ENCODE measurements around the gene CLASP1.
A peak's percentile ranks its signal among the peaks of the same experiment; 100 is the strongest.
"Not testable (repeated sequence)": the region's sequence is repeated elsewhere in the genome, so short reads cannot be mapped to it uniquely, and the experiment has no call there.

CLASP1 gene

GRCh38 chr2:121442889-121443288 is 206.4 kb downstream of the CLASP1 start:
- ATAC-seq (replicated peaks) (no peak), DNase-seq (no peak)
- Mint-ChIP-seq H3K27ac (no peak overlapping the region), H3K4me3 (no peak overlapping the region), H3K4me1 (no peaks in the 10 kb centered on the region), H3K9me3 (no peaks in the 10 kb centered on the region), H3K36me3 (peaks cover 48 to 65% of the 10 kb centered on the region in 2 donors), H3K27me3 (no peaks in the 10 kb centered on the region)

- ATAC-seq (replicated peaks); H3K27ac Mint-ChIP-seq; H3K27me3 Mint-ChIP-seq; DNase-seq; H3K9me3 Mint-ChIP-seq; H3K4me3 Mint-ChIP-seq; H3K4me1 Mint-ChIP-seq: not testable (repeated sequence)
- H3K36me3 Mint-ChIP-seq = peaks cover 25 to 56% of the 10 kb centered on the region in 2 donors
These were observed 211.0 kb downstream of the CLASP1 start for GRCh38 chr2:121438290-121438689.

DNA sequence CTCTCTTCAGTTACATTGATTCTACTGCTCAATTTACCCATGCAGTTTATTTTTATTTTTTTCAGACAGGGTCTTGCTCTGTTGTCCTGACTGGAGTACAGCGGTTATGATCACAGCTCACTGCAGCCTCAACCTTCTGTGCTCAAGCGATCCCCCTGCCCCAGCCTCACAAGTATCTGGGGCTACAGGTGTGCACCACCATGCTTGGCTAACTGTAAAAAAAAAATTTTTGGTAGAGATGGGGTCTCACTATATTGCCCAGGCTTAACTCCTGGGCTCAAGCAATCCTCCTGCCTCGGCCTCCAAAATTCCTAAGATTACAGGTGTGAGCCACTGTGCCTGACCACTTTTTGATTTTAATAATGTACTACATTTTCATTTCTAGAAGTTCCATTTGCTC is 212.3 kb downstream of the CLASP1 start:
- H3K36me3 Mint-ChIP-seq = peaks cover 20 to 49% of the 10 kb centered on the region in 2 donors
- DNase-seq = no peak

DNA sequence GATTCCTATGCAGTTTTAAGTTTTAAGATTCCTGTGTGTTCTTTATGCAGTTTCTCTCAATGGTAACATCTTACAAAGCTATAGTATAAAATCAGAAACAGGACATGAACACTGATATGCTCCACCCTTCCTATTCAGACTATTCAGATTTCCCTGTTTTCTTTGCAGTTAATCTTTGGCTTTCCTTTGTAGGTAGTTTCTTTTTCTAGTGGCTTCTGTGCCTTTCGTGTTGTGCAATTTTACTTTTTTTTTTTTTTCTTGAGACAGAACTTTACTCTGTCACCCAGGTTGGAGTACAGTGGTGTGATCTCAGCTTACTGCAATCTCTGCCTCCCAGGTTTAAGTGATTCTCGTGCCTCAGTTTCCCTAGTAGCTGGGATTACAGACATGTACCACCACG is 213.5 kb downstream of the CLASP1 start:
- no peaks in the 10 kb centered on the region for H3K9me3 Mint-ChIP-seq
- no peaks in the 10 kb centered on the region for H3K27me3 Mint-ChIP-seq
- H3K27ac Mint-ChIP-seq = peak overlapping the region; percentile 1
- H3K36me3 Mint-ChIP-seq = peaks cover 20 to 41% of the 10 kb centered on the region in 2 donors
- ATAC-seq (replicated peaks) (no peak), DNase-seq (no peak)
- H3K4me3 Mint-ChIP-seq = no peak overlapping the region
- no peaks in the 10 kb centered on the region for H3K4me1 Mint-ChIP-seq

More for the DNA sequence above, 212.3 kb downstream of the CLASP1 start:
- Mint-ChIP-seq H3K4me1 (no peaks in the 10 kb centered on the region), H3K9me3 (no peaks in the 10 kb centered on the region), H3K27me3 (no peaks in the 10 kb centered on the region), H3K27ac (peak overlapping the region; percentile 15), H3K4me3 (no peak overlapping the region)
- ATAC-seq (replicated peaks) = no peak

DNA sequence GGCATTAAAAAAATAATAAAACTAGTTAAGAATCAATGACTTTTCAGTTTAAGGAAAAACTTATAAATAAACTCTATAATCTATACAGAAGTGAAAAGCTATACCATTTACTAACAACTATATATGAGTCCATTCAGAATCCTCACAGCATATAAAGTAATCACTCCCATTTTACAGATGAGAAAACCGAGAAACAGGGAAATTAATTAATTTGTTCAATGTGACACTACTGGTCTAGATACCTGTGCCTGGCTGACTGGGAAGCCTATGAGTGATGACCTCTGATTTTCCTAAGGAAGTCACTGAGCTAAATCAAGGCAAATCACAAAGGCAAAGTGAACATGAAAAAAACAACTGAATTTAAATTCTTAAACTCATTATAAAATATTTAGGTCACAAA is 218.0 kb downstream of the CLASP1 start:
- H3K27me3 Mint-ChIP-seq = no peaks in the 10 kb centered on the region
- H3K27ac Mint-ChIP-seq = no peak overlapping the region
- no peaks in the 10 kb centered on the region for H3K9me3 Mint-ChIP-seq
- H3K4me1 Mint-ChIP-seq = no peaks in the 10 kb centered on the region
- H3K36me3 Mint-ChIP-seq = peaks cover 23 to 47% of the 10 kb centered on the region in 2 donors
- no peak overlapping the region for H3K4me3 Mint-ChIP-seq
- no peak for ATAC-seq (replicated peaks)
- DNase-seq = no peak

GRCh38 chr2:121429927-121430520 is 219.2 kb downstream of the CLASP1 start:
- Mint-ChIP-seq H3K27ac (no peak overlapping the region), H3K9me3 (no peaks in the 10 kb centered on the region), H3K27me3 (no peaks in the 10 kb centered on the region), H3K36me3 (peaks cover 24 to 44% of the 10 kb centered on the region in 2 donors), H3K4me1 (no peaks in the 10 kb centered on the region), H3K4me3 (no peak overlapping the region)
- DNase-seq (no peak), ATAC-seq (replicated peaks) (no peak)

DNA sequence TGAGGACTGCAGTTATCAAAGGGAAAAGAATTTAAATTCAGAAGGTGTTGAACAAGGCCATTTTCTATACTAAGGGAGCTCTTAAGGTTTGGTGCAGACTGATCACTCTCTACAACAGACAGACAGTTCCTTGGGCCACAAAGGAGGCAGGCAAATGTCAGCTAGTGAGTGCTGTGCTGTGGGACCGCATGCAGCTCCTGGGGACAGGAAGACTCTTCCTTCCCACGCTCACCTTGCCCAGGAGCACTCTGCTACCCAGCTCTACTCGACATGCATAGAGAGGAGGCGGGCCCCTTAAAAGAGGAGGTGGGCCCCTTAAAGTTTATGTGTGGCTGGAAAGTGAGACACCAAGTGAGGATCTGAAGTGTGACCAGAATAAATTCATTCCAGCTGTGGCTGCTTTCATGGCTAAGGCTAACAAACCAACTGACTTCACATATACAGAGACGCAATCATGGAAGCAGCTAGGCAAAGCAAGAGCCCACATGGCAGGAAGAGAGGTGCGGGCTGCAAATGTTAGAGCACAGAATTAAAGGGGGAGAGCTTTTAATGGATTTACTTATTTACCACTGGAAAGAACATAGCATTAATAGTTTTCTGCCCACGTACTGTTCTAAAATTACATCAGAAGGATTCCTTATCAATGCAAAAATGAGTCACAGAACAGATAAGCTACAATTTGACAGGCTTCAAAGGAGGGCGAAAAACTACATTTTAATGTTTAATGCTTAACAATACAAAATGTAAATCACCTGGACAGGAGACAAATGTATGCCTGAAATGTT is 220.0 kb downstream of the CLASP1 start:
- Mint-ChIP-seq H3K36me3 (peaks cover 24 to 37% of the 10 kb centered on the region in 2 donors), H3K9me3 (no peaks in the 10 kb centered on the region), H3K4me3 (no peak overlapping the region), H3K27me3 (no peaks in the 10 kb centered on the region), H3K4me1 (no peaks in the 10 kb centered on the region), H3K27ac (no peak overlapping the region)
- ATAC-seq (replicated peaks) (no peak), DNase-seq (no peak)

DNA sequence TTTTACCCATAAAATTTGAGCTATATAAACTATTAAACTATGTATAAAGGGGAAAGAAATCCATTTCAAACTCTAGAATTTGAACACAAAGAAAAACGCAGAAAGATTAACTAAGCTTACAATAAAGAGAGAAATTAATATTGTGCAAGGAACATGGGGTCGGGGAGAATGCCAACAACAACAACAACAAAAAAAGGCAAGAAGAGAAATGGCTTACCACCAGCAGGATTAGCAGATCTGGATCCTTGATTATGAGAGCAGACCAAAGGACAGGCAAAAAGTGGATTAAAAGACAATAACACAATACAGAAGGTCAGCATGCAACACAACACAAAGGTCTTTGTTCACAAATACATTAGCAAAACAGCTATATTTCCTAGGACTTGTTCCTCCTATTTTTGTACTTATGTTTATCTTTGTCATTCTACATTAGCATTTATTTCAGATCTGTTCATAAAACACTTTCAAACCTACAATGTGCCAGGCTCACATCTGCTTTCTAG is 222.0 kb downstream of the CLASP1 start:
- no peaks in the 10 kb centered on the region for H3K4me1 Mint-ChIP-seq
- H3K36me3 Mint-ChIP-seq = peaks cover 24 to 44% of the 10 kb centered on the region in 2 donors
- DNase-seq = no peak
- ATAC-seq (replicated peaks) = no peak
- H3K9me3 Mint-ChIP-seq = no peaks in the 10 kb centered on the region
- no peaks in the 10 kb centered on the region for H3K27me3 Mint-ChIP-seq
- H3K4me3 Mint-ChIP-seq = no peak overlapping the region
- H3K27ac Mint-ChIP-seq = no peak overlapping the region

DNA sequence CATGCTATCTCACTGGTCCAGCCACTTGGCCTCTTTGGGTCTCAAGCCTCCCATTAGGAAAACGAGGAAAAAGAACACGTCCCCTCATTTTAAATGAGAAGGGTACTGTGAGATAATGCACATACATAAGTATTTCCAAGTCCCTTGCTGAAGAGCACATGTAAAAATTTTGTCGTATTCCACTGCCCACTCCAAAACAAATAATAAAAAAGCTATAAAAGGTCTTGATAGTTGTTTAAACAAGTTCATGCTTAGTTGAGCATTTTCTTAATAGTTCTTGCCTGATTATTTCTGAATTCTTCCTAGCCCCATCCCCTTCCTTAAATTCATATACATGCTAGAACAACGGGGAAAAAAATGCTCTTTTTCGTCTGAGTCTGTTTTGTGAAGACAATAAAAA is 228.8 kb downstream of the CLASP1 start:
- Mint-ChIP-seq H3K27ac (no peak overlapping the region), H3K9me3 (no peaks in the 10 kb centered on the region)

GRCh38 chr2:121419081-121419699 is 230.1 kb downstream of the CLASP1 start:
- Mint-ChIP-seq H3K27me3 (no peaks in the 10 kb centered on the region), H3K4me1 (no peaks in the 10 kb centered on the region), H3K4me3 (no peak overlapping the region), H3K9me3 (no peaks in the 10 kb centered on the region), H3K36me3 (peaks cover 11 to 46% of the 10 kb centered on the region in 2 donors), H3K27ac (no peak overlapping the region)
- no peak for DNase-seq
- no peak for ATAC-seq (replicated peaks)

More for the DNA sequence above, 228.8 kb downstream of the CLASP1 start:
- no peak for ATAC-seq (replicated peaks)
- no peak for DNase-seq
- no peaks in the 10 kb centered on the region for H3K4me1 Mint-ChIP-seq
- peaks cover 11 to 37% of the 10 kb centered on the region in 2 donors for H3K36me3 Mint-ChIP-seq
- H3K4me3 Mint-ChIP-seq = no peak overlapping the region
- H3K27me3 Mint-ChIP-seq = no peaks in the 10 kb centered on the region

GRCh38 chr2:121418494-121419058 is 230.7 kb downstream of the CLASP1 start:
- Mint-ChIP-seq H3K9me3 (no peaks in the 10 kb centered on the region), H3K36me3 (peaks cover 11 to 47% of the 10 kb centered on the region in 2 donors), H3K4me3 (no peak overlapping the region), H3K27ac (no peak overlapping the region), H3K27me3 (no peaks in the 10 kb centered on the region), H3K4me1 (no peaks in the 10 kb centered on the region)
- no peak for DNase-seq
- ATAC-seq (replicated peaks) = no peak

DNA sequence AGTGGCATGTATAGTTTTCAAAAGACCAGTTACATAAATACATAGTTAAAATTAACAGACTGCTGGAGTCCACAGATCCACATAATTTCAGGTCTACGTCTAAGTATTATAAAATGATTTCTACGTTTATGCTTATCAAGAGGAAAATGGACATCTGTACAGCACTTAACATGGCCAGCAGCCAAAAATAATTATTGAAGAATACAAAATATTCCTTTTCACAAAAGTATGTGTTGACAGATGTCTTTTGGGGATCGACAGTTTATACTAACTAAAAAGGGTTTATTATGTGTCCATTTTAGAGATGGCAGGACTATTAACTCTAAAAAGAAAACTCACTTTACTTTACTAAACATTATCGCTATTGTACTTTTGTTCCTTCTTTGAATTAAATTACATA is 231.4 kb downstream of the CLASP1 start:
- no peaks in the 10 kb centered on the region for H3K9me3 Mint-ChIP-seq
- no peak overlapping the region for H3K4me3 Mint-ChIP-seq
- no peaks in the 10 kb centered on the region for H3K4me1 Mint-ChIP-seq
- H3K27ac Mint-ChIP-seq = no peak overlapping the region
- DNase-seq = no peak
- ATAC-seq (replicated peaks) = no peak
- no peaks in the 10 kb centered on the region for H3K27me3 Mint-ChIP-seq
- H3K36me3 Mint-ChIP-seq = peaks cover 14 to 47% of the 10 kb centered on the region in 2 donors

GRCh38 chr2:121415727-121416126 is 233.5 kb downstream of the CLASP1 start:
- no peak overlapping the region for H3K27ac Mint-ChIP-seq
- DNase-seq = no peak
- peaks cover 16 to 47% of the 10 kb centered on the region in 2 donors for H3K36me3 Mint-ChIP-seq
- no peak for ATAC-seq (replicated peaks)
- H3K4me1 Mint-ChIP-seq = no peaks in the 10 kb centered on the region
- no peaks in the 10 kb centered on the region for H3K9me3 Mint-ChIP-seq
- H3K4me3 Mint-ChIP-seq = no peak overlapping the region
- H3K27me3 Mint-ChIP-seq = no peaks in the 10 kb centered on the region

- DNase-seq (no peak), ATAC-seq (replicated peaks) (no peak)
- Mint-ChIP-seq H3K4me1 (peaks cover 0 to 1% of the 10 kb centered on the region in 2 donors), H3K27me3 (no peaks in the 10 kb centered on the region), H3K27ac (no peak overlapping the region), H3K9me3 (no peaks in the 10 kb centered on the region), H3K4me3 (no peak overlapping the region), H3K36me3 (peaks cover 22 to 54% of the 10 kb centered on the region in 2 donors)
These were observed 236.9 kb downstream of the CLASP1 start for GRCh38 chr2:121412349-121412748.

Data from stimulated activated naive B cell treated with anti-CD40 and anti-IgM and Interleukin-4, amounts not matched to agents 10 μg/mL and 1 μg/mL and 100 μg/mL, for 72 hours (primary cell).